Liver (tissue), 9 donors: ENCODE measurements around the gene SNX32. TPM values are rescaled to one million over a fixed set of nuclear protein-coding genes. Genes with fewer than 3 reads are reported as not detected.

Experiments
- DNase-seq: peaks from one replicate; pipeline ENCODE4 v3.0.0-alpha.2; 2017; ENCODE audit warnings: low spot score
- H3K27ac ChIP-seq, 2 donors: one replicate each; pipeline ENCODE4 v1.7.0; 2013; ENCODE audit warnings: inconsistent platforms in 2 of 2, low read length in 2 of 2, control low read depth in 1 of 2, low read depth in 1 of 2, mild to moderate bottlenecking in 1 of 2
- H3K27me3 ChIP-seq, 4 donors: one replicate each; pipeline versions ENCODE4 v1.6.1 to v1.7.0; 2013; ENCODE audit warnings: low read length in 3 of 4, inconsistent platforms in 1 of 4, mild to moderate bottlenecking in 1 of 4, moderate library complexity in 1 of 4; ENCODE audit not compliant: control insufficient read depth in 4 of 4, insufficient read depth in 4 of 4
- H3K36me3 ChIP-seq, 4 donors: one replicate each; pipeline versions ENCODE4 v1.6.1 to v1.7.0; 2013; ENCODE audit warnings: low read length in 3 of 4, mild to moderate bottlenecking in 3 of 4, low read depth in 1 of 4, moderate library complexity in 1 of 4; ENCODE audit not compliant: control insufficient read depth in 4 of 4, insufficient read depth in 3 of 4
- H3K4me1 ChIP-seq, 4 donors: one replicate each; pipeline versions ENCODE4 v1.6.1 to v1.7.0; 2013; ENCODE audit warnings: low read length in 3 of 4, mild to moderate bottlenecking in 3 of 4, moderate library complexity in 1 of 4; ENCODE audit not compliant: control insufficient read depth in 4 of 4, insufficient read depth in 4 of 4
- H3K4me3 ChIP-seq, 3 donors: one replicate each; pipeline versions ENCODE4 v1.6.1 to v1.7.0; 2013; ENCODE audit warnings: low read length in 3 of 3, control low read depth in 1 of 3, low read depth in 1 of 3, mild to moderate bottlenecking in 1 of 3
- H3K9ac ChIP-seq, 2 donors: one replicate each; pipeline ENCODE4 v1.7.0; 2013; ENCODE audit warnings: low read length in 2 of 2, mild to moderate bottlenecking in 2 of 2, moderate library complexity in 2 of 2, control low read depth in 1 of 2, low read depth in 1 of 2
- H3K9me3 ChIP-seq, 4 donors: one replicate each; pipeline versions ENCODE4 v1.6.1 to v1.7.0; 2013; ENCODE audit warnings: low read length in 3 of 4; ENCODE audit not compliant: control insufficient read depth in 4 of 4
- ATF3 ChIP-seq: IDR thresholded peaks from 2 replicates; pipeline ENCODE4 v1.6.1; 2016; ENCODE audit warnings: antibody characterized with exemption
- EGR1 ChIP-seq, 2 donors: IDR thresholded peaks; 2 replicates each; pipeline ENCODE4 v1.6.1; 2016 to 2018; ENCODE audit warnings: antibody characterized with exemption in 2 of 2, low read depth in 2 of 2
- FOXA1 ChIP-seq: IDR thresholded peaks from 2 replicates; pipeline ENCODE4 v1.6.1; 2016; ENCODE audit warnings: antibody characterized with exemption
- FOXA2 ChIP-seq: IDR thresholded peaks from 2 replicates; pipeline ENCODE4 v1.6.1; 2016; ENCODE audit warnings: antibody characterized with exemption
- GABPA ChIP-seq, 2 donors: IDR thresholded peaks in 1 of 2; conservative IDR thresholded peaks in 1 of 2; 2 replicates each; pipeline ENCODE4 v1.6.1; 2016; ENCODE audit warnings: antibody characterized with exemption in 2 of 2, mild to moderate bottlenecking in 1 of 2, moderate library complexity in 1 of 2
- HNF4A ChIP-seq, 2 donors: conservative IDR thresholded peaks; 2 replicates each; pipeline ENCODE4 v1.6.1; 2016; ENCODE audit warnings: antibody characterized with exemption in 2 of 2, mild to moderate bottlenecking in 2 of 2
- JUND ChIP-seq, 2 donors: IDR thresholded peaks; 2 replicates each; pipeline ENCODE4 v1.6.1; 2016; ENCODE audit warnings: antibody characterized with exemption in 2 of 2
- NR2F2 ChIP-seq: IDR thresholded peaks from 2 replicates; pipeline ENCODE4 v1.6.1; 2016; ENCODE audit warnings: antibody characterized with exemption
- RAD21 ChIP-seq, 2 donors: IDR thresholded peaks; 2 replicates each; pipeline ENCODE4 v1.6.1; 2016; ENCODE audit warnings: antibody characterized with exemption in 2 of 2, mild to moderate bottlenecking in 2 of 2
- REST ChIP-seq: IDR thresholded peaks from 2 replicates; pipeline ENCODE4 v1.6.1; 2016; ENCODE audit warnings: antibody characterized with exemption, mild to moderate bottlenecking
- RXRA ChIP-seq, 2 donors: IDR thresholded peaks; 2 replicates each; pipeline ENCODE4 v1.6.1; 2017 to 2018; ENCODE audit warnings: antibody characterized with exemption in 2 of 2, mild to moderate bottlenecking in 1 of 2
- SP1 ChIP-seq: IDR thresholded peaks from 2 replicates; pipeline ENCODE4 v1.6.1; 2018; ENCODE audit warnings: antibody characterized with exemption, mild to moderate bottlenecking
- TAF1 ChIP-seq: conservative IDR thresholded peaks from 2 replicates; pipeline ENCODE4 v1.6.1; 2016; ENCODE audit warnings: antibody characterized with exemption, mild to moderate bottlenecking
- ZBTB33 ChIP-seq: IDR thresholded peaks from 2 replicates; pipeline ENCODE4 v1.6.1; 2016; ENCODE audit warnings: antibody characterized with exemption
- WGBS: extraction: QIAGEN DNeasy Blood & Tissue Kit; methylation state at CpG from one replicate; pipeline ENCODE4 v1.1.7; 2013; 5-methylcytosine and 5-hydroxymethylcytosine counted together
- polyA plus RNA-seq, 2 donors: library from polyadenylated mRNA; stranded (reverse) in 1 of 2; unstranded in 1 of 2; fragments of 200-250 nt in 1 of 2; fragments of >200 nt in 1 of 2; fragmentation: Nextera tagmentation in 1 of 2; extraction: Ambion mirVana in 1 of 2; gene quantifications; one replicate each; pipeline versions ENCODE4 v1.2.1 to v1.2.3, GENCODE V29; 2013 to 2015
- total RNA-seq, 2 donors: library from RNA; depleted of rRNA; stranded (reverse); fragments of >200 nt; gene quantifications; one replicate each; pipeline ENCODE4 v1.2.3, GENCODE V29; 2014
- donor health status: healthy.
- donor health status: healthy.
- donor health status: healthy.
- donor health status: healthy.
- donor health status: healthy.

The SNX32 gene
- total and polyA plus RNA-seq, 4 donors = under 0.01 to 0.38 (median 0.06) TPM

GRCh38 chr11:65793625-65794400 is 40.0 kb upstream of the SNX32 start:
- Histone ChIP-seq H3K9me3 (no peaks in the 10 kb centered on the region), H3K27ac (no peak overlapping the region), H3K36me3 (no peaks in the 10 kb centered on the region), H3K27me3 (no peaks in the 10 kb centered on the region), H3K4me3 (no peak overlapping the region), H3K9ac (no peak overlapping the region), H3K4me1 (no peaks in the 10 kb centered on the region)
- WGBS = 91% methylated on average over 29 of the region's 29 CpGs
- DNase-seq = no peak
- no peak for TF ChIP-seq FOXA2
- no peak for TF ChIP-seq TAF1
- TF ChIP-seq SP1 = no peak
- no peak for TF ChIP-seq GABPA (IDR thresholded peaks at IDR 0.05 in 1 of 2, conservative IDR thresholded peaks at IDR 0.05 in 1 of 2)
- TF ChIP-seq FOXA1 = no peak
- TF ChIP-seq ZBTB33 = no peak
- TF ChIP-seq ATF3 = no peak
- TF ChIP-seq RXRA (IDR thresholded peaks at IDR 0.05) = no peak
- TF ChIP-seq EGR1 (IDR thresholded peaks at IDR 0.05; ENCODE audit: low read depth in 2 of 2) = no peak
- TF ChIP-seq JUND (IDR thresholded peaks at IDR 0.05) = no peak

- 74% methylated on average over 42 of the region's 42 CpGs for WGBS
- Histone ChIP-seq H3K4me1 (no peaks in the 10 kb centered on the region), H3K4me3 (no peak overlapping the region), H3K36me3 (no peaks in the 10 kb centered on the region), H3K9ac (no peak overlapping the region), H3K27ac (no peak overlapping the region), H3K27me3 (no peaks in the 10 kb centered on the region), H3K9me3 (no peaks in the 10 kb centered on the region)
- DNase-seq = no peak
- no peak for TF ChIP-seq REST
- TF ChIP-seq SP1 = peak; percentile 34
- no peak for TF ChIP-seq NR2F2
- TF ChIP-seq JUND (IDR thresholded peaks at IDR 0.05) = no peak
- TF ChIP-seq RAD21 (IDR thresholded peaks at IDR 0.05) = no peak
- TF ChIP-seq ZBTB33 = no peak
- no peak for TF ChIP-seq FOXA1
- no peak for TF ChIP-seq ATF3
- peak; percentile 36 to 62 for TF ChIP-seq HNF4A (conservative IDR thresholded peaks at IDR 0.05)
These were observed 38.9 kb upstream of the SNX32 start for GRCh38 chr11:65794570-65795510.
